HFF-Myc (cell line): Measurements from ENCODE around the gene ZMAT1.
"Not testable (repeated sequence)": the region's sequence is repeated elsewhere in the genome, so short reads cannot be mapped to it uniquely, and the experiment has no call there.

ENCODE experiments used
- DNase-seq: peaks from one replicate; pipeline ENCODE4 v3.0.0-alpha.2; 2011; ENCODE audit warnings: low read depth; ENCODE audit errors: extremely low read depth
- H3K4me3 ChIP-seq: replicated peaks from 2 replicates; pipeline ENCODE4 v1.5.1; 2011; ENCODE audit warnings: low read depth, mild to moderate bottlenecking, control low read depth, low read length
- TF ChIP-seq, protein P1 (sequence below): IDR thresholded peaks from 2 replicates; pipeline ENCODE4 v1.5.1; 2012; ENCODE audit warnings: mild to moderate bottlenecking, low read depth, low read length, control low read depth; ENCODE audit errors: missing control alignments

The ZMAT1 gene

DNA sequence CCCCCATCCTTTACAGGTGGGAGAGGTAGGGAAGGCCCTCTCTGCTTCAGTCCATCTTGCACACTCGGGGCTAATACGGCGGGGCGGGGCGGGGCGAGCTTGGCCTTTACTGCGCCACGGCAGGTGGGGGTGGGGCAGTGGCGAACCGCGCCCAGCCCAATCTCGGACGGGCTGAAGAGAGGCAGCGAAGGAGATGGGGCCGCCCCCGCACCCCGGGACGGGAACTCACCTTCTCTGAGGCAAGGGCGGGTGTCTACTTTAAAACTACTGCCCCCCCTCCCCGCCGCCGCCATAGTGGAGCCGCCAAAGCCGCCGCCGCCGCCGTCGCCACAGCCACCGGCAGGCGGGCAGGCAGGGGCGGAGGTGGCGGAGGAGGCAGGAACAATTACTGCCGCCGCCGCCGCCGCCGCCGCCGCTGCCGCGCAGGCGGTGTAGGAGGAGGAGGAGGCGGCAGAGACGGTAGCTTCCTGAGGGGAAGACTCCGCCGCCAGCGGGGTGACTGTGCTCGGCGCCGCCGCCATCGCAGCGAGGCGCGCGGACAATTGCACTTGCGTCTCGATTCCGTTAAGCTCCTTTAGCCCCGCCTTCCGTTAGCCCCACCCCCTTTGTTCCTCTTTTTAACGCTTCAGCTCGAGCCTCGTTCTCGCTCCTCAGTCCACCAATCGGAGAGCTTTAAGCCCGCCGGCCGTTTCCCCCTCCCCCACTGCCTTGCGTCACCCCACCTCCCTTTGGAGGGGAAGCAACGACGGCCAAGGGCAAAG lies at the start of gene ZMAT1:
Gene ZMAT1 (minus strand): TSS at position 540 of the 761 bp plus-strand sequence. CDS start 19 bp downstream, at position 521.
- DNase-seq, result peak; percentile 2
- H3K4me3 ChIP-seq, result peak within 1 kb of the TSS; percentile 24
- TF ChIP-seq, protein P1, sequence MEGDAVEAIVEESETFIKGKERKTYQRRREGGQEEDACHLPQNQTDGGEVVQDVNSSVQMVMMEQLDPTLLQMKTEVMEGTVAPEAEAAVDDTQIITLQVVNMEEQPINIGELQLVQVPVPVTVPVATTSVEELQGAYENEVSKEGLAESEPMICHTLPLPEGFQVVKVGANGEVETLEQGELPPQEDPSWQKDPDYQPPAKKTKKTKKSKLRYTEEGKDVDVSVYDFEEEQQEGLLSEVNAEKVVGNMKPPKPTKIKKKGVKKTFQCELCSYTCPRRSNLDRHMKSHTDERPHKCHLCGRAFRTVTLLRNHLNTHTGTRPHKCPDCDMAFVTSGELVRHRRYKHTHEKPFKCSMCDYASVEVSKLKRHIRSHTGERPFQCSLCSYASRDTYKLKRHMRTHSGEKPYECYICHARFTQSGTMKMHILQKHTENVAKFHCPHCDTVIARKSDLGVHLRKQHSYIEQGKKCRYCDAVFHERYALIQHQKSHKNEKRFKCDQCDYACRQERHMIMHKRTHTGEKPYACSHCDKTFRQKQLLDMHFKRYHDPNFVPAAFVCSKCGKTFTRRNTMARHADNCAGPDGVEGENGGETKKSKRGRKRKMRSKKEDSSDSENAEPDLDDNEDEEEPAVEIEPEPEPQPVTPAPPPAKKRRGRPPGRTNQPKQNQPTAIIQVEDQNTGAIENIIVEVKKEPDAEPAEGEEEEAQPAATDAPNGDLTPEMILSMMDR, result no peak

DNA sequence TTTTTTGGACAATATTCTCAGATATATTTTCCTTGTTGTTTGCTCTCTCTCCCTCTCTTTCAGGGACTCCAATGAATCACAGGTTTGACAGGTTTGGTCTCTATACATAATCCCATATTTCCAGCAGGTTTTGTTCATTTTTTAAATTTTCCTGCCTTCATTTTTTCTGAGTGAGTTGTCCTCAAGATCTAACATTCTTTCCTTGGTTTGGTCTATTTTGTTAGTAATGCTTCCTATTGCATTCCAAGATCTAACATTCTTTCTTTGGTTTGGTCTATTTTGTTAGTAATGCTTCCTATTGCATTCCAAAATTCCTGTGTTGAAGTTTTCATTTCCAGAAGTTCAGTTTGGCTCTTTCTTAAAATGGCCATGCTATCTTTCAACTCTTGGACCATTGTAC lies 45.3 kb upstream of the ZMAT1 start:
- H3K4me3 ChIP-seq, result no peak overlapping the region
- no peak for DNase-seq
- TF ChIP-seq, protein P1, result no peak

DNA sequence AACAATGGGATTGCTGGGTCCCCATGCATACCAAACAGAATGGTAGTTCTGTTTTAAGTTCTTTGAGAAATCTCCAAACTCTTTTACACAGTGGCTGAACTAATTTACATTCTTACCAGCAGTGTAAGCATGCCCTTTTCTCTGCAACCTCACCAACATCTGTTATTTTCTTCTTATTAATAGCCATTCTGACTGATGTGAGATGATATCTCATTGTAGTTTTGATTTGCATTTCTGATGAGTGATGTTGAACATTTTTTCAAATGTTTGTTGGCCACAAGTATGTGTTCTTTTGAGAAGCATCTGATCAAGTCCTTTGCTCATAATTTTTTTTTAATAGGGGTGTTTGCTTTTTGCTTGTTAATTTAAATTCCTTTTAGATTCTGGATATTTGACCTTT lies 41.2 kb upstream of the ZMAT1 start:
- TF ChIP-seq, protein P1, result no peak
- DNase-seq, result no peak
- H3K4me3 ChIP-seq, result no peak overlapping the region

DNA sequence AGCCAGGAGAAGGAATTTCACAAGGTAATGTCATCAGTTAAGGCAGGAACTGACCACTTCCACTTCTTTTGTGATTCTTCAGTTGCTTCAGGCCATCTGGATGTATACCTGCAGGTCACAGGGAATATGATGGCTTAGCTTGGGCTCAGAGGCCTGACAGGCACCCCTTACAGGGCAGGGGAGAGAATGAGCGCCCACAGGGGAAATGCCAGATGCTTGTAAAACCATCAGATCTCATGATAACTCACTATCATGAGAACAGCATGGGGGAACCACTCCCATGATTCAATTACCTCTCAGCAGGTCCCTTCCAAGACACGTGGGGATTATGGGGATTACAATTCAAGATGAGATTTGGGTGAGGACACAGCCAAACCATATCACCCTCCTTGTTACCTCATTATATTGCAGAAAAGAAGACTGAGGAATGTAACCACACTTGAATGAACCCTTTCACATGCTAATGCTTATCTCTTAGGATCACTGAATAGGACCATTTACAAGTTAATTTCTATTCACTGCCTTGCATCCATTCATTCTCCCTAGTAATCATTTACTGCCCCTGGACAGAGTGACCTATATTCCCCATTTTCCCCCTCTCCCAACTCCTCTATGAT lies 33.2 kb upstream of the ZMAT1 start:
- DNase-seq, H3K4me3 ChIP-seq: not testable (repeated sequence)

DNA sequence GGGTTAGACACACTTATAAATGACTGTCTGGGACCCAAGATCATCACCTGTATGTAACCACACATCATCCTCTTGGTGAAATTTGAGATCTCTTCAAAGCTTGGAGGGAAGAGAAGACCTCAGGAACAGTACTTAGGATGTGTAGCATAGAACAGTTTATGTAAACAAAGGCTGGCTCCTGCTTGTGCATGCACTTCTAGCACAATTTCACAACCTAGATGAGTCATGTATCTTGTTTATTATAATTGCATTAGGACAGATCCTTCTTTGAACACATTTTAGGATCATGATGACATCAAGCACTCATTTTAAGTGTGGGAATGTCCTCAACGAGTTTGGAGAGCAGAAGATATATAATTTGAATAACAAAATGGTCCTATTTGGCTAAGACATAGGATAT lies 26.3 kb upstream of the ZMAT1 start:
- DNase-seq, result no peak
- TF ChIP-seq, protein P1, result no peak
- no peak overlapping the region for H3K4me3 ChIP-seq

DNA sequence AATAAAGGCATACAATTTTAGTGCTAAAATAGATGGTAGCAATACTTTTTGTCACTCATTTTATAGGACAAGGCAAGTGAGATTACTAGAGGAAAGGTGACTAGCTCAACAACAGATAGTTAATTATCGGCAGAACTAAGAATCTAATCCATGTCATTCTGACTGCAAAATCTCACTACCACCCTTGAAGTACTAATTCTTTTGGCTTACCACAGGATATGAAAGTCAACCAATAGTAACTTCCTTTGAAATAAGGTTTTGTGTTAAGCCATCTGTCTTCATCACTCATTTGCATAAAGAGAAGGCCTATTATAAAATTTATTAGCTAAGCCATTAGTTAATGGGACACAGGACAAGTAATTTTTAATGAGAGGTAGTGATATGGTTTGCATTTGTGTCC lies 25.3 kb upstream of the ZMAT1 start:
- no peak overlapping the region for H3K4me3 ChIP-seq
- no peak for DNase-seq
- TF ChIP-seq, protein P1, result no peak

DNA sequence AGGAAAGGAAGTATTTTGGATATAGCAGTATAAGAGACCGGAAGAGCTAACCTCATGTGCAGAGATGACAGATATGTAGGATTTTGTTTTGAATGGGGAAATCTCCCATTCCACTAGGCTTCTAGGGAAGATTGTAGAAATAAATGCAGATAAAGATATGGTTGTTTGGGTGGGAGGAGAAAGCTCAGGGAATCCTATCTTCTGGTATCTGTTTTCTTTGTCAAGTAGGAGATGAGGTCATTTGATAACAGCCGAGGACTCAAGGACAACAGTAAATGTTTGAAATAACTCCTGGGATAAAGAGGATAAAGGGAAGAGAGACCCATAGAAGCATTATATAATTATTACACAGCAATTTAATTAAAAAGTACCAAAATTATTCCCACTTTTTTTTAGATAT lies 24.7 kb upstream of the ZMAT1 start:
- no peak for DNase-seq
- TF ChIP-seq, protein P1, result no peak
- no peak overlapping the region for H3K4me3 ChIP-seq
